G401 (cell line): ENCODE measurements around the gene FANCL. TPM values are rescaled to one million over a fixed set of nuclear protein-coding genes. Genes with fewer than 3 reads are reported as not detected.

Source experiments
- DNase-seq: peaks from one replicate; pipeline ENCODE4 v3.0.0-alpha.2; 2015; ENCODE audit warnings: low spot score
- in situ Hi-C: cut with HindIII; loops from 2 replicates; pipeline ENCODE4 v1.10.0; 2016; ENCODE audit warnings: low sequenced_read_pairs, mixed read lengths
- total RNA-seq: library from RNA; depleted of rRNA; stranded (reverse); fragments of >200 nt; shearing (Covaris generic); gene quantifications from 2 replicates; pipeline ENCODE4 v1.2.3, GENCODE V29; 2014; rRNA removed

FANCL gene
- total RNA-seq, 1 experiment from 2014 or later = 40.5 TPM

DNA sequence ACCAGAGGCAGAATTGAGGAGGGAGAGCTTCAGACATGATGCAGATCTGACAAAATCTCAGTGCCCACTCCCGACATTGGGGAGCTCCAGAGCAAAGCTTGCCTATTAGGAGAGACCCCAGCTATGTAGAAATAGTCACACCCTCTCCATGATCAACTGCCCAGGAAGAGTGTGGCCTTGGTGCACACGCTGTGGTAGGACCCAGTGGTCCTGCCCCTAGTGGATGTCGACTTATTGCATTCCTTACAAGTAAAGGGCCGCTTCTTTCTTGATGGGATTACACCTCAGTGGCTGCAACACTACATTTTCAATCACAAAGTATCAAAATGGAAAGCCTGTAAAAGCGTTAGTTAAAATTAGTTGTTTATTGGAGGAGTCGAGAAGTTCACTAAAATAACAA, 130.4 kb downstream of the FANCL start:
- DNase-seq = no peak

DNA sequence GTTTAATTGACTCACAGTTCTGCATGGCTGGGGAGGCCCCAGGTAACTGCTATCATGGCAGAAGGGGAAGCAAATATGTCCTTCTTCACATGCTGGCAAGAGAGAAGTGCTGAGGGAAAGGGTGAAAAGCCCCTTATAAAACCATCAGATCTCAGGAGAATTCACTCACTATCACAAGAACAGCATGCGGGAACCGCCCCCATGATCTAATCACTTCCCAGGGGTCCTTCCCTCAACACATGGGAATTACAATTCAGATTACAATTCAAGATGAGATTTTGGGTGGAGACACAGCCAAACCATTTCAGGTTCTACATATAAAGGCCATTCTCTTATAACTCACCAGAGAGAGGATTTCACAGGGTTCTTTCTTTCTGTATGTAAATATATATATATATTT, 131.6 kb downstream of the FANCL start:
- in situ Hi-C loops = no loop called here
- DNase-seq = no peak

More for the DNA sequence above, 130.4 kb downstream of the FANCL start:
- in situ Hi-C loops = no loop called here

Other genes starting within 250 kb of the FANCL start
- 16.9 and 20.6 TPM in 2 replicates for gene VRK2, start 194.5 kb downstream of the FANCL start, total RNA-seq